ENCODE measurements around the gene STOML1. TPM values are rescaled to one million over a fixed set of nuclear protein-coding genes. Genes with fewer than 3 reads are reported as not detected.

The STOML1 gene
- total RNA-seq, 1 experiment from 2014 or later: 5.4 TPM

DNA sequence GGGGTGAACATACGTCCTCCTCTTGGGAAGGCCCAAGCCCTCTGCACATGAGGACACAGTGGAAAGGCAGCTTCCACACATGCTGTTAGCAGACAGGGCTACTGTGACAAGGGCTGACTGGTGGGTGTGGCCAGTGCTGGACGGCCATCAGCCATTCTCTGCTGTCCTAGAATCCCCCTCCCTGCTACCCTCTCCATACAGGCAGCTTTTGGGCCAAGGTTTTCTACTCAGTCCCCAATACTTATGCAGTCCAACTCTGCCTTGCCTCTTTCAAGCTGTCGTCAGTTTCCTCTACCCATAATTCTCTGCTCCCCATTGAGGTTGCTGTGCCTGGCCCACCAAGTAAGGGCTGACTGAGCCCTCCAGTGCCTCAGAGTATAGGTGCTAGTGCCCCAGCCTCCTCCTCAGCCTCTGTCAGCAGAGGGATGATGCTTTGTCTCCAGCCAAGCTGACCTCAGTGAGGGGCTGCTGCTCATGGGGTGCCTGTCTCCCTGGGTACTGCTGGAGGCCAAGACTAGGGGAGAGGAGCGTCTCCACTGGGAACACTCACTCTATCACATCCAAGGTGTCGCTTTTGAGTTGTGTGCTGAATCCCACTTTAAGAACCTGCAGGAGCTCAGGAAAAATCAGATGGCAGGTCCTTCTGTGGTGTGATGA lies 63.0 kb downstream of the STOML1 start (continued):
- TF ChIP-seq, protein P1, sequence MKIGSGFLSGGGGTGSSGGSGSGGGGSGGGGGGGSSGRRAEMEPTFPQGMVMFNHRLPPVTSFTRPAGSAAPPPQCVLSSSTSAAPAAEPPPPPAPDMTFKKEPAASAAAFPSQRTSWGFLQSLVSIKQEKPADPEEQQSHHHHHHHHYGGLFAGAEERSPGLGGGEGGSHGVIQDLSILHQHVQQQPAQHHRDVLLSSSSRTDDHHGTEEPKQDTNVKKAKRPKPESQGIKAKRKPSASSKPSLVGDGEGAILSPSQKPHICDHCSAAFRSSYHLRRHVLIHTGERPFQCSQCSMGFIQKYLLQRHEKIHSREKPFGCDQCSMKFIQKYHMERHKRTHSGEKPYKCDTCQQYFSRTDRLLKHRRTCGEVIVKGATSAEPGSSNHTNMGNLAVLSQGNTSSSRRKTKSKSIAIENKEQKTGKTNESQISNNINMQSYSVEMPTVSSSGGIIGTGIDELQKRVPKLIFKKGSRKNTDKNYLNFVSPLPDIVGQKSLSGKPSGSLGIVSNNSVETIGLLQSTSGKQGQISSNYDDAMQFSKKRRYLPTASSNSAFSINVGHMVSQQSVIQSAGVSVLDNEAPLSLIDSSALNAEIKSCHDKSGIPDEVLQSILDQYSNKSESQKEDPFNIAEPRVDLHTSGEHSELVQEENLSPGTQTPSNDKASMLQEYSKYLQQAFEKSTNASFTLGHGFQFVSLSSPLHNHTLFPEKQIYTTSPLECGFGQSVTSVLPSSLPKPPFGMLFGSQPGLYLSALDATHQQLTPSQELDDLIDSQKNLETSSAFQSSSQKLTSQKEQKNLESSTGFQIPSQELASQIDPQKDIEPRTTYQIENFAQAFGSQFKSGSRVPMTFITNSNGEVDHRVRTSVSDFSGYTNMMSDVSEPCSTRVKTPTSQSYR (CRISPR knock-in tag; IDR thresholded peaks at IDR 0.05): no peak
- TF ChIP-seq JUN (CRISPR knock-in tag; IDR thresholded peaks at IDR 0.05): no peak
- no peak for TF ChIP-seq USF2 (CRISPR knock-in tag; IDR thresholded peaks at IDR 0.05)
- TF ChIP-seq, protein P2, sequence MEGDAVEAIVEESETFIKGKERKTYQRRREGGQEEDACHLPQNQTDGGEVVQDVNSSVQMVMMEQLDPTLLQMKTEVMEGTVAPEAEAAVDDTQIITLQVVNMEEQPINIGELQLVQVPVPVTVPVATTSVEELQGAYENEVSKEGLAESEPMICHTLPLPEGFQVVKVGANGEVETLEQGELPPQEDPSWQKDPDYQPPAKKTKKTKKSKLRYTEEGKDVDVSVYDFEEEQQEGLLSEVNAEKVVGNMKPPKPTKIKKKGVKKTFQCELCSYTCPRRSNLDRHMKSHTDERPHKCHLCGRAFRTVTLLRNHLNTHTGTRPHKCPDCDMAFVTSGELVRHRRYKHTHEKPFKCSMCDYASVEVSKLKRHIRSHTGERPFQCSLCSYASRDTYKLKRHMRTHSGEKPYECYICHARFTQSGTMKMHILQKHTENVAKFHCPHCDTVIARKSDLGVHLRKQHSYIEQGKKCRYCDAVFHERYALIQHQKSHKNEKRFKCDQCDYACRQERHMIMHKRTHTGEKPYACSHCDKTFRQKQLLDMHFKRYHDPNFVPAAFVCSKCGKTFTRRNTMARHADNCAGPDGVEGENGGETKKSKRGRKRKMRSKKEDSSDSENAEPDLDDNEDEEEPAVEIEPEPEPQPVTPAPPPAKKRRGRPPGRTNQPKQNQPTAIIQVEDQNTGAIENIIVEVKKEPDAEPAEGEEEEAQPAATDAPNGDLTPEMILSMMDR (IDR thresholded peaks at IDR 0.05): no peak
- TF ChIP-seq, protein P3, sequence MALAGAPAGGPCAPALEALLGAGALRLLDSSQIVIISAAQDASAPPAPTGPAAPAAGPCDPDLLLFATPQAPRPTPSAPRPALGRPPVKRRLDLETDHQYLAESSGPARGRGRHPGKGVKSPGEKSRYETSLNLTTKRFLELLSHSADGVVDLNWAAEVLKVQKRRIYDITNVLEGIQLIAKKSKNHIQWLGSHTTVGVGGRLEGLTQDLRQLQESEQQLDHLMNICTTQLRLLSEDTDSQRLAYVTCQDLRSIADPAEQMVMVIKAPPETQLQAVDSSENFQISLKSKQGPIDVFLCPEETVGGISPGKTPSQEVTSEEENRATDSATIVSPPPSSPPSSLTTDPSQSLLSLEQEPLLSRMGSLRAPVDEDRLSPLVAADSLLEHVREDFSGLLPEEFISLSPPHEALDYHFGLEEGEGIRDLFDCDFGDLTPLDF (CRISPR knock-in tag; IDR thresholded peaks at IDR 0.05): no peak
- TF ChIP-seq ZNF219 (CRISPR knock-in tag; IDR thresholded peaks at IDR 0.05; ENCODE audit: borderline replicate concordance): no peak
- TF ChIP-seq NR1H2 (CRISPR knock-in tag; IDR thresholded peaks at IDR 0.05): no peak
- no peak for TF ChIP-seq NFATC4 (CRISPR knock-in tag; IDR thresholded peaks at IDR 0.05)
- no peak for TF ChIP-seq SMAD3 (CRISPR knock-in tag; IDR thresholded peaks at IDR 0.05; ENCODE audit: borderline replicate concordance)
- no peak for TF ChIP-seq SOX15 (CRISPR knock-in tag; IDR thresholded peaks at IDR 0.05)

Other genes with a start within 250 kb of the STOML1 start
- gene INSYN1, start 238.9 kb downstream of the STOML1 start, total RNA-seq (2021): 9.0 to 11.9 TPM (median 9.8 TPM) in 3 replicates
- gene TBC1D21, start 118.7 kb downstream of the STOML1 start, total RNA-seq (2021): not detected in 3 replicates
- 10.6 to 14.4 TPM (median 12.3 TPM) in 3 replicates for gene LOXL1, start 65.8 kb downstream of the STOML1 start, total RNA-seq (2021)
- gene PML, start 2.4 kb upstream of the STOML1 start, total RNA-seq (2021): 39.0 to 47.7 TPM (median 40.5 TPM) in 3 replicates
- 3.1 to 6.0 TPM (median 5.7 TPM) in 3 replicates for gene GOLGA6A, start 90.3 kb upstream of the STOML1 start, total RNA-seq (2021)
- gene ISLR2, start 138.3 kb upstream of the STOML1 start, total RNA-seq (2021): 8.1 to 9.4 TPM (median 8.9 TPM) in 3 replicates
- gene ISLR, start 181.4 kb upstream of the STOML1 start, total RNA-seq (2021): 0.50 to 0.63 TPM (median 0.62 TPM) in 3 replicates
- gene STRA6, start 210.5 kb upstream of the STOML1 start, total RNA-seq (2021): 20.1 to 23.2 TPM (median 21.7 TPM) in 3 replicates
- gene CCDC33, start 244.0 kb upstream of the STOML1 start, total RNA-seq (2021): 5.6 to 10.6 TPM (median 6.1 TPM) in 3 replicates

Data from WTC11 (cell line).